ENCODE data around the gene FXYD7. TPM values are rescaled to one million over a fixed set of nuclear protein-coding genes. Genes with fewer than 3 reads are reported as not detected.

FXYD7 gene
- total RNA-seq, 1 donor, result not detected

GRCh38 chr19:35171730-35172129 lies 28.7 kb downstream of the FXYD7 start:
- H3K4me3 ChIP-seq (ENCODE audit: low read depth, low read length), result no peak overlapping the region
- no peak for TF ChIP-seq CTCF (IDR thresholded peaks at IDR 0.05; ENCODE audit: insufficient read depth, low read length)
- DNase-seq (ENCODE audit: low read depth), result no peak

- TF ChIP-seq CTCF (IDR thresholded peaks at IDR 0.05; ENCODE audit: insufficient read depth, low read length), result no peak
- DNase-seq (ENCODE audit: low read depth), result no peak
Observed at GRCh38 chr19:35174226-35174625, 31.2 kb downstream of the FXYD7 start.

GRCh38 chr19:35176181-35176570 lies 33.1 kb downstream of the FXYD7 start:
- no peak for DNase-seq (ENCODE audit: low read depth)
- no peak for TF ChIP-seq CTCF (IDR thresholded peaks at IDR 0.05; ENCODE audit: insufficient read depth, low read length)
- no peak overlapping the region for H3K4me3 ChIP-seq (ENCODE audit: low read depth, low read length)

More at GRCh38 chr19:35174226-35174625, 31.2 kb downstream of the FXYD7 start:
- H3K4me3 ChIP-seq (ENCODE audit: low read depth, low read length), result no peak overlapping the region

GRCh38 chr19:35177377-35178274 lies 34.6 kb downstream of the FXYD7 start:
- no peak for DNase-seq (ENCODE audit: low read depth)
- H3K4me3 ChIP-seq (ENCODE audit: low read depth, low read length), result no peak overlapping the region
- no peak for TF ChIP-seq CTCF (IDR thresholded peaks at IDR 0.05; ENCODE audit: insufficient read depth, low read length)

GRCh38 chr19:35178701-35179100 lies 35.6 kb downstream of the FXYD7 start:
- DNase-seq (ENCODE audit: low read depth), result peak; percentile 47
- no peak overlapping the region for H3K4me3 ChIP-seq (ENCODE audit: low read depth, low read length)
- TF ChIP-seq CTCF (IDR thresholded peaks at IDR 0.05; ENCODE audit: insufficient read depth, low read length), result no peak

- no peak for TF ChIP-seq CTCF (IDR thresholded peaks at IDR 0.05; ENCODE audit: insufficient read depth, low read length)
- no peak overlapping the region for H3K4me3 ChIP-seq (ENCODE audit: low read depth, low read length)
- DNase-seq (ENCODE audit: low read depth), result no peak
Observed at GRCh38 chr19:35179830-35180229, 36.8 kb downstream of the FXYD7 start.

Data from fibroblast of the aortic adventitia (primary cell).